GM19238 (cell line): ENCODE data around the gene GIMAP1.

ENCODE experiments used
- DNase-seq: peaks from one replicate; pipeline ENCODE4 v3.0.0; 2011; ENCODE audit warnings: low spot score; ENCODE audit not compliant: insufficient read length

GIMAP1 gene

DNA sequence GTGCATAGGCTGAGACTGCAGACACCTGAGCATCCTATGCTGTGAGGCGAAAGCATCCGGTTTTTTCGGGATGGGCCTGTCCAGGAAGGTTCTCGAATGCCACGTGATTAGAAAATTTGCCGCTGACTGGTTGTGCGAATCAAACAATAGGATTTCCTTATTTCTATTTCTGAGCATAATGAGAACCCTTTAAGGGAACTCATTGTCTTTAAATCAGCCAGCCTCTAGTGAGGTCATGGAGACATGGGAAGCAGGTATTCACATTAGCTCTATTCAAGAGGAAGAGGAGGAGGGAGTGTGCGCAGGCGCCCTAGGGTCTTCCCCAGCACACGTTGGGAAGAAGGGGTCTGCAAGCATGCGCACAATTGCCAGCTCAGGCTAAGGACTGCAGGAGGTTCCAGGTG, 5.6 kb downstream of the GIMAP1 start:
- DNase-seq = no peak

DNA sequence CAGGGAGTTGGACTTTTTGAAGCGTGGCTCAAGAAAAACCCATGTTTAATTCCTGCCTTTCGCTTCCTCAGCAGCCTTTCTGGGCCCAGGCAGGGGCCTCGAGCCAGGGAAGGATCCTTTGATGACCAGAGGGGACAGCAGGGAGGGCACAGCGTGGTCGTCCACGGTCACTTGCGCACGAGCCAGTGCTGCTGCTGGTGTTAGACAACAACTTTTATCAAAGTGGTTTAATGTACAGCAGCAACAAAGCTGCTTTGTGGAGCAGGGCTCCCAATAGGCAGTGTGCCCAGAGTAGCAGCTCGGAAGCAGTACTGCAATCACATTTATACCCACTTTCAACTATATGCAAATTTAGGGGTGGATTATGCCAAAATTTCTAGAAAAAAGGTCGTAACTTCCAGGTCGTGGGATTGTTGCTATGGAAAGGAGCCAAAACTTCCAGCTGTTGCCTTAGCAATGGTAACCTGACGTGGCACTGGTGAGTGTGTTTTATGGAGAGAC, 6.1 kb downstream of the GIMAP1 start:
- DNase-seq = no peak

DNA sequence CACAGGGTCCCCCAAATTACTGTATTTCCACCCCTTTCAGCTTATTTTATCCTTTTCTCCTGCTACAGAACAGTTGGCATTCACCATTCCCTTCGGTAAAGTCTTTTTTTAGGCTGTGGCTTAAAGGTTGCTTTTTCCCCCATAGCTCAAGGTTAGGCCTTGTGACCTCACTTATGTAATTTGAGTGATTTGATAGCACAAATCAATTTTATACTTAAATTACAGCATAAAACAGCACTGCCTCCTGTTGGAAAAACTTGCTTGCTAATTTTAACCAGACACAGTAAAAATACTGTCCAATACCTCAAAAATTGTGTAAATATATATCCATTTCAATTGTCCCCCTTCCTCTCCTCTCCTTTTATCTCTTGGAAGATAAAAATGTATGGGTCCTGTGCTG, 7.1 kb downstream of the GIMAP1 start:
- DNase-seq = no peak

DNA sequence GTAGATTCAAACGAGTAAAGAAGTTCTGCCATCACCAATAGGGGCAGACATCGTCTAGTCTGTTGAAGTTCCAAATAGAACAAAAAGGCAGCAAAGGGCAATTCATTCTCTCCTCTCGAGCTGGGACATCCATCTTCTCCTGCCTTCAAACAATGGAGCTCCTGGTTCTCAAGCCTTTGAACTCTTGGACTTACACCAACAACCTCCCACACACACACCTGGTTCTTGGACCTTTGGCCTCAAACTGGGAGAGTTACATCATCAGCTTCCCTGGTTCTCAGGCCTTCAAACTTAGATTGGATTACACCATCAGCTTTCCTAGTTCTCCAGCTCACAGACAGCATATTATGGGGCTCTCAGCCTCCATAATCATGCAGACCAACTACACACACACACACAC, 11.0 kb downstream of the GIMAP1 start:
- DNase-seq = no peak

DNA sequence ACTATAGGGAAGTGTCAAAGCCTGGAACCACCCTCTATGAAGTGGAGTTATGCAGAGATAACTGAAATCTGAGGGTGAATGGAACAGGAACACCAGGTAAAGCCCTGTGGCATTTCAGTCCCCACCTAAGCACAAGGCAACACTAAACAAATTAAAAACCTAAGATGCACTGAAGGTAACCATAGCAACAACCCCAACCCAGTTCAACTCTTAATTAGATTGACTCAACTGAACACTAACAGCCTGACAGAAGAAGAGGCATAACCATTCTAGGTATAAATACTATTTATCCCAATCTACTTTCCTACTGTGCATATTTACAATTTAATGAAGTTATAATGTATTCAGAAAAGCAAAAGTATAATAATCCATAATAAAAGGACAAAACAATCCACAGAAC, 11.6 kb downstream of the GIMAP1 start:
- DNase-seq = no peak

DNA sequence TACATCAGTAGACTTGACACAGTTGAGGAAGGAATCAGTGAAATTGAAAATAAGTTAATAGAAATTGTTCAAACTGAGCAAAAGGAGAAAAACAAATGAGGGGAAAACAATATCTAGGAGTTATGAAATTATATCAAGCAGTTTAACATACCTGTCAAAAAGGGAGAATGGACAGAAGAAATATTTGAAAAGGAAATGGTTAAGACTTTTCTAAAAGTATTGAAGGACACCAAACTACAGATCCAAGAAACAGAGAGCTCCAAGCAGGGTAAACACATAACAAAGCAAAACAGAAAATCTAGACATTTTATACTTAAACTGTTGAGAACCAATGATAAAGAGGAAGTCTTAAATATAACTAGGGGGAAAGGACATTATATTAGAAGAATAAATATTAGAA, 12.2 kb downstream of the GIMAP1 start:
- DNase-seq = no peak

DNA sequence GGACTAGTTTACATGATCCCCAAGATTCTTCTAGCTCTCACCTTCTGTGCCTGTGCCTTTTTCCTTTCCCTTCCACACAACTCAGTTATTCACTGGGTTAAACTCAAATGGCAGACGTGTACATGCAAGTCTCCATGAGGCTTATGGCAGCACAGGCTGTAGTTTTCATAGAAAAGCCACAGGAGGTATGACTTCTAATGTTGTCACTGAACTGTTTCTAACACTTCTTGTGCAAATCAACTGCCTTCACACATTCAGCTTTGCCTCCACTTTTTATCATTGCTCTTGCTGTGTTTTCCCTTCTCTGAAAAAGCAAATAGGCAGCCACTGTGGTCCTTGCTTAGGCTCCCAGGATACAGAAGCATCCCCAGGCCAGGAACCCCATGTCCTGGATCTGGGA, 15.5 kb downstream of the GIMAP1 start:
- no peak for DNase-seq

DNA sequence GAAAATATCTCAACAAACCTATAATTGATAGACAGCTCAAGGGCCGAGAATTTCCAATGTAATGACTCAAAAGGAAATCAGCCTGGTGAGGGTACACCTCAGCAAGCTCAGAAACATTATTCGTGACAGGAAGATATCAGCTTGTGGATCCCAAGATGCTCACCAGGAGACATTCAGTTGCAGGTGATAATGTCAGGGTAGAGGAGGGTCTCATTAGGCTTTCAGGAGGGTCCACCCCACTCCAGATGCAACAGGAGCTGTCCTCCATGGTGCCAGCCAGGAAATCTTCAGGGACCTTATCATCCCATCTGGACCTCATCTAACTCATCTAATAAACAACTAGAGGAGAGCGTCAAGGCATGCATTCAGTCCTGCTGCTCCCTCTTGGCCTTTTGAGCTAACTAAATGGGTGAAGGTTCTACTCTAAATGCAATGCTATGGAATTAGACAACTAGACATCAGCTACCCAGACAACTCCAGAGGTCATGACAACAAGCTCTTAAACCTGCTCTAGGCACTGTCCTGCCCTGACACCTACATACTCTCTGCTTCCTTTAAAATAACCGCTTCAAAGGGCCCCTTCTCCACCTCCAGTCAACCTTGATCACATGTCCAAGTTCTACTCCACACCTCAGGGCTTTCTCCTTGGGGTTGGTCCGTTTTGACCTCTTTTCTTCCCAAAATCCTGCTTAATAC, 16.5 kb downstream of the GIMAP1 start:
- DNase-seq = no peak

DNA sequence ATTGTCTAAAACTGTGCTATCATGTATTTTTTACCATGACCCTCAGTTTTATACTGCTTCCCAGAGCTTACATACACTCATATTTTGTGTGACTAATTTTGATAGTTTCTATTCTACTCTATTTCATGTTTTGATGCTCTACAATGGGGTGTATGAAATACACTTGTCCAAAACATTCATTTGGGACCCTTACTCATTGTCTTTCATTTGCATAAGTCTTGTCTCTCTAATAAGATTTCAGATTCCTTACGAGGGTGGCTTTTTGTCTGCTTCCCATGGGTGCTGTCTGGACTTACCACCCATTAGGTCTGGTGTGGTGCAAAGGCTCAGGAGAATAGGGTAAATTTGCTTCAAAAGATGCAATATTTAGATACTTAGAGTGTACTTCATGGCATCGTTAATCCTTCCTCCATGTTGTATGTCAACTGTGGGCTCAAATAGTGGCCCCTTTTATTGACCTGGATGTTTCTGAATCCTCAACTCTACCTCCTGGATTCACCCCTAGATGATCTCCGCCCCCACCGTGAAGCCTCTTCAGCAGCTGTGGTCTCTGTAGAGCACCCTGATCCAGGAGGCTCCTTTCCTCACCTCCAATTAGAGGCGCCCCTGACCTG, 17.2 kb downstream of the GIMAP1 start:
- no peak for DNase-seq

DNA sequence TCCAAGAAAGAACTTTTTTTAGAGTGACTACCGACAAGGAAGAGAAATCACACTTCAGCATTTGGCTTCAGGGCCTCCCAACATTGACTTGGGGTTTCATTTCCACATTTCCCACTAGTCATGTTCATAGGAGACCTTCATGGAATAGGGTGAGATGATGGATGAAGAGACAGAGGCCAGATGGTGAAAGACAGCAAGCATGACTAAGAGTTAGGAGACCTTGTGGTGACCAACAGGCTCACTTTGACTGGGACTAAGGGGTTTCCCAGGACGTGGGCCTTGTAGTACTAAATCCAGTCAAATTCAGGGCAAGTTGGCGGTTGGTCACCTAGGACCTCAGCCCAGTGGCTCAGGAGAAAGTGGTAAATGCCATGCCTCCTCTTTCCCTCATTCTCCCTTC, 17.8 kb downstream of the GIMAP1 start:
- no peak for DNase-seq

DNA sequence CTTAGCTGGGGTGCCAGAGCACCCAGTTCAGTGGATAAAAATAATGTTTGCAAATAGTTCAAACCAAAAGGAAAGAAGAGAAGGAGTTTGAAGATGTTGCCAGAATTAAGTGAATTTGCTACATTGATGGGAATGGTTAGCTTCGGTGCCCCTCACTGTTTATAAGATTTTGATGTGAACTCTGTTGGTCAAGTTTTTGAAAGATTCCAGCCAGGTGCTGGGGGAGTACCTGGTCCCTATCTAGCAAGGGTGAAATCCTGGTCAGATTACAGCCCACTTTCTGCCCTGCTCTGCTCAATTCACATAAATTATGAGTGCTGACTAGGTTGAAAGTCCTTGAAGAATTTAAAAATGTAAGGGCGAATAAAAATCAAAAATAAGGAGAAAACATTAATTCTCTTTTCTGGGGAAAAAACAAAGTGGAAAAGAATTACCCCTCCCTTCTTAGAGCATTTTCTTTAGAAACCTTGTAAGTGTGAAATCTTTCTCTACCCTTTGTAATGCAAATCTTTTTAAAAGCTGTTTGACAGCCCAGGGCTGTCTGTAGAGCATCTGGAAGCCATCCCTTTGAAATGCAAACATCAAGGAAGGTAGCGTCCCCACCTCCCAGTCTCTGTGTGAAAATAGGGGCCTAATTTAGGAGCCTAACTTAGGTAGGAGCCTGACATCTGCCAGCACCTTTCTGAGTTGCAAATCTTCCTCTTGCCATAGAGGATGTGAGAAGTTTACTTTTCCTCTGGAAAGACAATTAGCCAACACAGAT, 19.4 kb downstream of the GIMAP1 start:
- no peak for DNase-seq

DNA sequence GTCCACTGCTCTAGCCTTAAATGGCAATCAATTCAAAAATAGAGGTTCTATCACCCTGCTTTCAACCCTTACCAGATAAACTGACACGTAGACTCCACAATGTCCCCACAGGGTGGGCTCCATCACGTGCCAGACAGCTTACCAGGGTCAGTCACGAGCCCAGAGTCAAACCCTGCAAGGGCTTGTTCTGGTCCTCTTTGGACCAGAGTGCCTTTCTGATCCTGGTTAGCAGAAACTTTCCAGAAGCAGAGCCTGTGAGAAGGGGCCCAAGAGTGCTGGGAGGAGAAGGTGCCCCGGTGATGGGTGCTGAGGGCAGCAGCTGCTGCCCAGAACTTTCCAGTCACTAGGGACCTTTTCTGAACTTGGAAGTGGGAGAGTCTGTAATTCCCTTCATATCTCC, 20.5 kb downstream of the GIMAP1 start:
- no peak for DNase-seq

DNA sequence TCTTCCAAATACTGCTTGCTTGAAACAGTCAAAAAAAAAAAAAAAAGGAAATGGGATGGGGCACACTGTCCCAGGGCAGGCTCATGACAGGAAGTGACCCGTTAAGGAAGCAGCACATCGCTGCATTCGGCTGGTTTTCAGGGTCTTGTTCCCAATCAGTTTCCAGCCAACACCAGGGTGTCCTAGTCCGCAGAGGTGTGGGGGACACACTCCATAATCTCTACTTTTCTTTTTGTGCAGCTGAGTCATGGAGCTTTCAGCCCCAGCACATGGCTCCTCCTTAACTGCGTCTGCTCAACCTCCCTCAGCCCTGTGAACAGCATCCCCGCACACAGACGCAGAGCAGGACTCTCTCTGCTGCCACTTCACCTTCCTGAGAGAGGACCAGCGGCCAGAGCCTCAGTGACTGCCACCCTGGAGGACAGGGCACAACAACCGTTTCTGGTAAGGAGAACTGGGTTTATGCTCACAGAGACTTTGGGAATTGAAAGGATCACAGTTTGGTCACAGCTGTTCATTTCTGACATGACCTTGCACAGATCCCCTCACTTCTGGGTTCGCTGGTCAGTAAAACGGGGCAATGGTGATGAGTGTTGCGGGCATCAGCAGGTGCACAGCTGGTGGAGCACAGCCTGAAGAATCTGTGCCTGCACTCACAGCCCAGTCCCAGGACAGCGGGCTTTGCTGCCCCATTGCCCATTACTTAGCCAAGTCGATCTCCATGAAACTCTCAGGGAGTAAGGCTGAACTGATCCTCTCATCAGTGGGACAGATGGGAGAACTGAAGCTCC, 21.0 kb downstream of the GIMAP1 start, which contains the start of gene GIMAP5:
Gene GIMAP5, plus strand, starts transcription at position 154 of the 791 bp plus-strand sequence. CDS start 3,467 bp downstream, outside the sequence.
- DNase-seq = no peak

DNA sequence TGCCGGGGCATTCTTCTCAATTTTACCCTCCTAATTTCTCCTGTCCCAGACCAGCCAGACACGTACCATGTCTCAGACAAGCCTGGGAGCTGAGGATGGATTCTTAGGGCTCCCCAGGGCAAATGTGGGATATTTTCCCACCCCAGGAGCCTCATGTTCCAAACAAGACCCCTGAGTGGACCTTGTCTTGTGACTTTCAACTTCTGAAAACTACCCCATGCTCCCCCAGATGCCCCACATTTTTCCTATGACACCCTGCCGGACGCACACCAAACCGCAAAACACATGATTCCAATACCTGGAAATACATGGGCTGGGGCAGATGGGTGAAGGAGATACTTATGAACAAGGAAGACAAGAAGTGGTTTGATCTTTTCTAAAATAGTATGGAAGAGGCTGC, 21.7 kb downstream of the GIMAP1 start:
- DNase-seq = no peak

DNA sequence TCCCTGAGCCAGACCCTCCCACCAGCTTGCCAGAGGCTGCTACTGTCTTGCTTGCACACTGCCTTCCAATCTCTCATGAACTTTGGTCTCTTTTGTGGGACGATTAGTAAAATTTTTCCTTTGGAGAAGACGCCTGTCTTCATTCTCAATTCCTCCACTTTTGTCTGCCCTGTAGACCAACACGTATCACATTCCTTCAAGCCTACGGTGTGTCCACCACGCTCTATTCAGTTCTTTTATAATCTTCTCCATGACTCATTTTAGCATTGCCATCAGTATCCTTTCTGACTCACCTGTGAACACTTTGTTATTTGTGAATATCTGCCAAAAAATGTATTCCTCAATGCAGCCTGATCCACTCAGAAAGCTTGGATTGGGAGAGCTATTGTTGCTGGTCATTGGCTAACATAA, 22.2 kb downstream of the GIMAP1 start:
- no peak for DNase-seq

DNA sequence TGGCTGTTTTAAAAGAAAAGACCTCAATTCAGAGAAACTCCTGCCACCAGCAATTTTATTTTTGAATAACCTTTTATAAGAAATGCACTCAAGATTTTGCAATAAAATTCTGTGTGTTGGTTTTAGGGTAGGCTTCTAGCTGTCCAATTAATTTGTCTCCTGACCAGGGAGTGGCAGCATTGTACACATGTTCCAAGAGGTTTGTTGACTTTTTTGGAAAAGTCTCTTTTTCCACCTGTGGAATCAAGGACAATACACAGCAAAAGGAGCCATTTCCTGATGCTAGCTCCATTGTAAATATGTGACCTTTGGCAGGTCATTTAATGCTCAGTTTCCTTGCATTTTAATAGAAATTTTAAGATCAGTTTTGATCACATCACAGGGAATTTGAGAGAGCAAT, 22.6 kb downstream of the GIMAP1 start:
- no peak for DNase-seq

DNA sequence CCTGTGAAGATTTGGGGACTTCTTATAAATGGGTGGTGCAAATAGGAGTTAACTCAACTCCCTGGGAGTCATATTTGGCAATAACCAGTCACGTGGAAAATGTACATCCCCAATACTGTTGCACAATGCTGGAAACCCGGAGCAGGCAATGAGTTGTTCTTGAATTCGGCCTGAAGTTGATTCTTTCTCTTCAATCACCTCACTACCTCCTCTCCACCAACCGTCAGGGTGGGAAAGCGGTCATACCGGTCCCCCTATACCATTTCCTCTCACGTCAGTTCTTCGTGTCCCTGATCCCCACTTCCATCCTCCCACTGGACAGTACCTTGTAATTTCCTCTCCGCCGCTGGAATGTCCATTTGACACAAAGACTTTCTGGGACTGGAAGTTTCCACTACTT, 23.6 kb downstream of the GIMAP1 start:
- DNase-seq = no peak

DNA sequence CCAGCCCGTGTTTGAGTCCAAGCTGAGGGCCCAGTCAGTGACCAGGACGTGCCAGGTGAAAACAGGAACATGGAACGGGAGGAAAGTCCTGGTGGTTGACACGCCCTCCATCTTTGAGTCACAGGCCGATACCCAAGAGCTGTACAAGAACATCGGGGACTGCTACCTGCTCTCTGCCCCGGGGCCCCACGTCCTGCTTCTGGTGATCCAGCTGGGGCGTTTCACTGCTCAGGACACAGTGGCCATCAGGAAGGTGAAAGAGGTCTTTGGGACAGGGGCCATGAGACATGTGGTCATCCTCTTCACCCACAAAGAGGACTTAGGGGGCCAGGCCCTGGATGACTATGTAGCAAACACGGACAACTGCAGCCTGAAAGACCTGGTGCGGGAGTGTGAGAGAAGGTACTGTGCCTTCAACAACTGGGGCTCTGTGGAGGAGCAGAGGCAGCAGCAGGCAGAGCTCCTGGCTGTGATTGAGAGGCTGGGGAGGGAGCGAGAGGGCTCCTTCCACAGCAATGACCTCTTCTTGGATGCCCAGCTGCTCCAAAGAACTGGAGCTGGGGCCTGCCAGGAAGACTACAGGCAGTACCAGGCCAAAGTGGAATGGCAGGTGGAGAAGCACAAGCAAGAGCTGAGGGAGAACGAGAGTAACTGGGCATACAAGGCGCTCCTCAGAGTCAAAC, 26.0 kb downstream of the GIMAP1 start:
- DNase-seq = no peak

DNA sequence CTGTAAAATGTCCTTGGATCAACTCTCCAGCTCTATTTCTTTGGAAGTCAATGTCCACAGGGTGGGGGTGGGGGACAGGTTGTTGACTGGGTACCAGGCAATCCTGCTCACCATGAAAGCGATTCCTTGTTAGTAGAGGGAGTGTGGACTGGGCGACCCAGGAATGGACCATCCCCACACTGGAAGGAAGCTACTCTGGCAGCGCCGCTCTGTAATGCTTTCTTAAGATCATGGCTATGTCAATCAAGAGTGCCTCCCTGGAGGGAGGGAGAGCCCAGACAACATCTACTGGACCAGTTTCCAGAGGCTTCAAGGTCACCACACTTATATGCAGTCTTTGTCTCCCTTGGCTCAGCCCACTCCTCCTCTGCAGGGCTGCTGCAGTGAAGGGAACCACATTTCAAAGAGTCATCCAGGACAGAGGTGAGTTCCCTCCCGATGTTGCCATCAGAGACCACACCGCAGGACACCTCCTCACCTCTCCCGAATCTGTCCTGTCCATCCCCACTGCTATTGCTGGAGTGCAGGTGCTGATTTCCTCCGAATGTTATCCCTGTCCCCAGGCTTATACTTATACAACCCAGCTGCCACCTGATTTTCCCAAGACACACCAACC, 27.7 kb downstream of the GIMAP1 start:
- DNase-seq = no peak

DNA sequence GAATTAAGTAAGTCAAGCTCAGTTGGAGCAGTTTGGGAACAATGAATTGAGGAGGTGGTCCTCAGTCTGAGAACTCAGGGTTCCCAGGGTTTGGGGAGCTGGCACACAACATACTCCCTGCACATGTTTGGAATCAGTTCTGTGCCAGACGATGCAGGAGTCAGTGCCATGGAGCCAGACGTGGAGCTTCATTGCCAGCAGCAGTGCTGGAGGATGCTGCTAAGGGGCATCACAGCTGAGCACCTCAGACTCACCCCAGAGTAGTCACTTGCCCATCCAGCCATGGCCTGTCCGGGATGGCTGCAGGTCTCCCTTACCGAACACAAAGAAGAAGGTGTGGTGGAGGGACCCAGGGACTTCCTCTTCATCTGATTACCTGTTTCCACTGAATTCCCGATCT, 28.7 kb downstream of the GIMAP1 start:
- DNase-seq = no peak

DNA sequence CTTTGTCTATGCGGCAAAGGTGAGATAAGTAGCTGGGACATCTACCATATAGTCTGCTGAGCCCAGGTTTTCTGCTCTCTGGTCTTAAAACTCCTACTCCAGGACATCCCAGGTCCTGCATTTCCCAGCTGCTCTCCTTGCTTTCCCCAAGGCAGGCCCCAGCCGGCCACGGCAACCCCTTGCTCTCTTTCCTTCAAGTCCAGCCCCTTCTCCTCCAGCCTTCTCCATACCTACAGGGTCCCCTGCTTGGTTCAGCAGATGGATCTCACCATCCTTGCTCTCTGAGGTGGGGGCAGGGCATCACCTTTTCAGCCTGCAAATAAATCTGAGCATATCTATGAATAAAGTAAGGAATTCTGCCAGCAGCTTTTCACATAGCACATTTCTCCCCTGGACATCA, 29.5 kb downstream of the GIMAP1 start:
- no peak for DNase-seq
